Retinal pigment epithelial cell (primary cell): Measurements from ENCODE around the gene WFDC11.

ENCODE experiments used
- DNase-seq: peaks from one replicate; pipeline ENCODE4 v3.0.0-alpha.2; 2010; ENCODE audit warnings: low read depth
- H3K4me3 ChIP-seq: 2 replicates; pipeline ENCODE4 v1.5.1; 2011; ENCODE audit warnings: mild to moderate bottlenecking, low read length, control low read depth, moderate library complexity
- CTCF ChIP-seq: conservative IDR thresholded peaks from 2 replicates; pipeline ENCODE4 v1.5.1; 2011; ENCODE audit warnings: low read depth, low read length, control low read depth, inconsistent platforms

The WFDC11 gene

GRCh38 chr20:45617591-45617990, 52.4 kb downstream of the WFDC11 start:
- DNase-seq, result no peak
- no peak overlapping the region for H3K4me3 ChIP-seq

GRCh38 chr20:45612314-45612713, 57.7 kb downstream of the WFDC11 start:
- H3K4me3 ChIP-seq, result no peak overlapping the region
- DNase-seq, result no peak
- TF ChIP-seq CTCF, result no peak

More at GRCh38 chr20:45617591-45617990, 52.4 kb downstream of the WFDC11 start:
- no peak for TF ChIP-seq CTCF

- no peak for DNase-seq
- H3K4me3 ChIP-seq, result no peak overlapping the region
Measured at GRCh38 chr20:45611054-45611453, 59.0 kb downstream of the WFDC11 start.

GRCh38 chr20:45607810-45608209, 62.2 kb downstream of the WFDC11 start:
- no peak for DNase-seq
- H3K4me3 ChIP-seq, result no peak overlapping the region
- no peak for TF ChIP-seq CTCF

More at GRCh38 chr20:45611054-45611453, 59.0 kb downstream of the WFDC11 start:
- no peak for TF ChIP-seq CTCF
